ENCODE measurements around the gene NOC4L.

- TF ChIP-seq CTCF (IDR thresholded peaks at IDR 0.05; ENCODE audit: low read length) (no peak), EZH2 (IDR thresholded peaks at IDR 0.05; ENCODE audit: borderline replicate concordance, low read length) (no peak)
These were observed 34.6 kb downstream of the NOC4L start for GRCh38 chr12:132178801-132179401.
